Breast epithelium (tissue), 4 donors: ENCODE data around the gene AMN1. TPM values are rescaled to one million over a fixed set of nuclear protein-coding genes. Genes with fewer than 3 reads are reported as not detected.
"Not testable (repeated sequence)": the region's sequence is repeated elsewhere in the genome, so short reads cannot be mapped to it uniquely, and the experiment has no call there.

Experiments
- DNase-seq, 2 donors: peaks; one replicate each; pipeline ENCODE4 v3.0.0-alpha.2; 2019; ENCODE audit warnings: low spot score in 2 of 2
- H3K27ac ChIP-seq, 2 donors: fragments of 200-600 bp; sonication (generic) in 1 of 2; one replicate each; pipeline ENCODE4 v1.5.1; 2016 to 2019; ENCODE audit warnings: mild to moderate bottlenecking in 1 of 2
- H3K27me3 ChIP-seq, 2 donors: fragments of 200-600 bp; sonication (generic) in 1 of 2; one replicate each; pipeline versions ENCODE4 v1.5.1 to v1.6.0; 2017 to 2019; ENCODE audit warnings: control low read depth in 1 of 2, mild to moderate bottlenecking in 1 of 2
- H3K36me3 ChIP-seq: fragments of 200-600 bp; one replicate; pipeline ENCODE4 v1.5.1; 2019
- H3K4me1 ChIP-seq, 2 donors: fragments of 200-600 bp; sonication (generic); one replicate each; pipeline ENCODE4 v1.5.1; 2016 to 2019; ENCODE audit warnings: control low read depth in 1 of 2
- H3K4me3 ChIP-seq, 3 donors: fragments of 200-600 bp; sonication (generic); 1 replicate in 2 of 3; 2 replicates in 1 of 3; pipeline ENCODE4 v1.5.1; 2016 to 2019; ENCODE audit warnings: mild to moderate bottlenecking in 3 of 3, moderate library complexity in 2 of 3
- H3K9me3 ChIP-seq, 2 donors: fragments of 200-600 bp; sonication (generic) in 1 of 2; one replicate each; pipeline ENCODE4 v1.5.1; 2016 to 2019; ENCODE audit warnings: control low read depth in 1 of 2
- POLR2A ChIP-seq: fragments of 450-650 bp; IDR thresholded peaks from one replicate; pipeline ENCODE4 v1.6.1; 2016; ENCODE audit warnings: antibody characterized with exemption, mild to moderate bottlenecking, moderate library complexity
- POLR2AphosphoS5 ChIP-seq, 3 donors: sonication (generic); formaldehyde crosslinking; IDR thresholded peaks; one replicate each; pipeline ENCODE4 v1.6.1; 2017; ENCODE audit warnings: antibody characterized with exemption in 3 of 3
- intact Hi-C: fragments of 100-400 bp; cut with DNase I; formaldehyde crosslinking; loops from one replicate; pipeline ENCODE4 v1.15.1; 2023; ENCODE audit warnings: low total_unique reads
- total RNA-seq, 3 donors: library from RNA; depleted of rRNA; stranded (reverse); fragments of >200 nt; gene quantifications; one replicate each; pipeline ENCODE4 v1.1.0, GENCODE V29; 2016
- TF ChIP-seq, protein P1 (sequence below), 3 donors: fragments of 450-650 bp; IDR thresholded peaks; one replicate each; pipeline ENCODE4 v1.5.1; 2016 to 2017; ENCODE audit warnings: antibody characterized with exemption in 3 of 3, mild to moderate bottlenecking in 3 of 3, moderate library complexity in 3 of 3

AMN1 gene
- total RNA-seq, 3 donors from 2014 or later = 10.9 to 23.7 (median 16.4) TPM

DNA sequence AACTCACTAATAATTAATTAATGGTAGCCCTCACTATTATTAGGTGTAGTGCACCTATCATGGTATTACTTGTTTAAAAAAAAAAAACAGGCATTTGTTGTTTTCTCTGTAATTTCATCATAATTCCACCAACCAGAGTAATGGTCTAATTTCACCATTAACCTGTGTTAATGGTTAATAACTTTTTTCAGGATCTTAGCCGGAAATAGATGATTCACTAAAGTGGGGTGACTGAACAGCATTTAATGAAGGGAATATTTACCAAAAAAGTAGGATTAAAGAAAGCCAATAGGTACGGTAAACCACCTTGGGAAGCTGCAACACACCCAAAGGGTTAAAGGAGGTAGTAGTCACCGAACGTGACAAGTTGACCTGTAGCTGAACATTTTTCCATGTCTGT lies 56.3 kb downstream of the AMN1 start:
- intact Hi-C loops = no loop called here
- H3K4me1 ChIP-seq = no peaks in the 10 kb centered on the region
- H3K36me3 ChIP-seq = no peaks in the 10 kb centered on the region
- TF ChIP-seq POLR2A = no peak
- TF ChIP-seq, protein P1, sequence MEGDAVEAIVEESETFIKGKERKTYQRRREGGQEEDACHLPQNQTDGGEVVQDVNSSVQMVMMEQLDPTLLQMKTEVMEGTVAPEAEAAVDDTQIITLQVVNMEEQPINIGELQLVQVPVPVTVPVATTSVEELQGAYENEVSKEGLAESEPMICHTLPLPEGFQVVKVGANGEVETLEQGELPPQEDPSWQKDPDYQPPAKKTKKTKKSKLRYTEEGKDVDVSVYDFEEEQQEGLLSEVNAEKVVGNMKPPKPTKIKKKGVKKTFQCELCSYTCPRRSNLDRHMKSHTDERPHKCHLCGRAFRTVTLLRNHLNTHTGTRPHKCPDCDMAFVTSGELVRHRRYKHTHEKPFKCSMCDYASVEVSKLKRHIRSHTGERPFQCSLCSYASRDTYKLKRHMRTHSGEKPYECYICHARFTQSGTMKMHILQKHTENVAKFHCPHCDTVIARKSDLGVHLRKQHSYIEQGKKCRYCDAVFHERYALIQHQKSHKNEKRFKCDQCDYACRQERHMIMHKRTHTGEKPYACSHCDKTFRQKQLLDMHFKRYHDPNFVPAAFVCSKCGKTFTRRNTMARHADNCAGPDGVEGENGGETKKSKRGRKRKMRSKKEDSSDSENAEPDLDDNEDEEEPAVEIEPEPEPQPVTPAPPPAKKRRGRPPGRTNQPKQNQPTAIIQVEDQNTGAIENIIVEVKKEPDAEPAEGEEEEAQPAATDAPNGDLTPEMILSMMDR (IDR thresholded peaks at IDR 0.05) = no peak
- TF ChIP-seq POLR2AphosphoS5 (IDR thresholded peaks at IDR 0.05) = no peak
- DNase-seq = no peak
- no peak overlapping the region for H3K4me3 ChIP-seq
- H3K27ac ChIP-seq = no peak overlapping the region
- peaks cover 3 to 13% of the 10 kb centered on the region in 2 donors for H3K9me3 ChIP-seq
- H3K27me3 ChIP-seq = no peaks in the 10 kb centered on the region

DNA sequence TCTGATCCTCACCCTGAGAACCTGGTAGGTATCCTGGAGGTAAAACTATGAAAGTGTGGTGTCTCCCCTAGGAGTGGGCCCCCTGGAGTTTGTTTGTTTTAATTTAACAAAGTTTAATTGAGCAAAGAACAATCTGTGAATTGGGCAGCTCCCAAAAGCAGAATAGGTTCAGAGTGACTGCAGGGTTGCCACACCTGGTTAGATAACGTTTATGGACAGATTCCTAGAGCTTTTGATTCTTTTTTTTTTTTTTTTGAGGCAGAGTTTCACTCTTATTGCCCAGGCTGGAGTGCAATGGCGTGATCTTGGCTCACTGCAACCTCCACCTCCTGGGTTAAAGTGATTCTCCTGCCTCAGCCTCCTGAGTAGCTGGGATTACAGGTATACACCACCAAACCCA lies 59.2 kb downstream of the AMN1 start:
- H3K27me3 ChIP-seq, H3K4me3 ChIP-seq, DNase-seq, H3K4me1 ChIP-seq, H3K27ac ChIP-seq, intact Hi-C loops, H3K36me3 ChIP-seq: not testable (repeated sequence)
- peaks cover 3 to 13% of the 10 kb centered on the region in 2 donors for H3K9me3 ChIP-seq

DNA sequence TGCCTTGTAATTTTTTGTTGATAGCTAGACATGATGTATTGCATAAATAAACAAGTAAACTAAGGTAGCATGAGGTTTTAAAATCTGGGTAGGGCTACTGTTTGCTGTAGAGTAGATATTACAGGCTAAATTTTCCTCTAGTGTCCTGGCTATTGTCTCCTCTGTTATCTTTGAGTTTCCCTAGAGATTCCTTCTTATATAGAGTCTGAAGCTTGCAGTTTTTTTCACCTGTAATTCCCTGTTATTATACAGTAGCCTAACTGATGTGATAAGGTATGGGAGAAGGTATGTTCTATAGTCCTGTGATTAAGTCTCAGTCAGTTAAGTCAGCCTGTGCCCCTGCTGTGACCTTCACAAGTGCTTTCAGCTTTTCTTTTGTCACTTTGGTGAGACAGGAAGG lies 59.8 kb downstream of the AMN1 start:
- no peaks in the 10 kb centered on the region for H3K36me3 ChIP-seq
- H3K9me3 ChIP-seq = peaks cover 3 to 13% of the 10 kb centered on the region in 2 donors
- H3K27ac ChIP-seq = no peak overlapping the region
- no peaks in the 10 kb centered on the region for H3K27me3 ChIP-seq
- H3K4me3 ChIP-seq = no peak overlapping the region
- DNase-seq = no peak
- intact Hi-C loops = no loop called here
- no peaks in the 10 kb centered on the region for H3K4me1 ChIP-seq
- no peak for TF ChIP-seq POLR2A
- TF ChIP-seq POLR2AphosphoS5 (IDR thresholded peaks at IDR 0.05) = no peak
- TF ChIP-seq, protein P1 (IDR thresholded peaks at IDR 0.05) = no peak

DNA sequence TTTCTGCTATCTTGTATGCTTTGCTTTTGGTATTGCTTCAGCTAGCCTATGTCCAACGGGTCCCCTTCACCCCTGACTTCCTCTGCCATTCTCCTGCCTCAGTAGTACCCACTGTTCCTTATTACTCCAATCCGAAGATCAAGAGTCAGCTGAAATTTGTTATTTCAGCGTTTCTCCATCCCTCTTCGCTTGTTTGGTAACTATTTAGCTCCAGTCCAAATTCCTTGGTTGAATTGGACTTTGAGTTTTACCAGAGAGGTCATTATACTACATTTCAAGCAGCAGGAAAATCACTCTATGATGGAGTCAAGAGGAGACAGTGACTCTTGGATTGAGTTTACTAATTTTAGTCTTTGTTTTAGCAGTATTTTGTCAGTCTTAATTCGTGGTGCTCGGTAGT lies 64.8 kb downstream of the AMN1 start:
- H3K4me3 ChIP-seq = no peak overlapping the region
- TF ChIP-seq POLR2A (no peak), POLR2AphosphoS5 (IDR thresholded peaks at IDR 0.05) (no peak)
- TF ChIP-seq, protein P1 (IDR thresholded peaks at IDR 0.05) = no peak
- no peak for DNase-seq
- peaks cover 0 to 6% of the 10 kb centered on the region in 2 donors for H3K9me3 ChIP-seq
- intact Hi-C loops = no loop called here
- no peaks in the 10 kb centered on the region for H3K36me3 ChIP-seq
- no peak overlapping the region for H3K27ac ChIP-seq
- H3K4me1 ChIP-seq = no peaks in the 10 kb centered on the region
- no peaks in the 10 kb centered on the region for H3K27me3 ChIP-seq

DNA sequence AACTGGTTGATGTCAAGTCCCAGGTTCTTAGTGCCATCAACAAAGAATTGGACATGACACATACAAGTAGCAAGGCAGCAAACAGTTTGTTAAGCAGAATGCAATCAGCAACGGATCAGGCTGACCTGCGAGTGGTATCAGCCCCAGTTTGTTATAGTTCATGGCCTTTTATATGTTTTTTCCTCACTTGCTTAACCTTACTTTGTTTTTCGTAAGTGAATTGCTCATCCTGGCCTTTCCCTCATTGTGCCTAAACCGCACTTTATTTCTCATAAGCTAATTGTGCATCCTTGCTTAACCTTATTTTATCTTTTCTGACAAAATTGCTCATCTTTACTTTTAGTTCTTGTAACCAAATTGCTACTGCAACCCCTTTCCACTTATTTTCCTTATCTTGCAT lies 65.2 kb downstream of the AMN1 start:
- Histone ChIP-seq H3K9me3 (peaks cover 0 to under 1% of the 10 kb centered on the region in 2 donors), H3K27ac (no peak overlapping the region), H3K4me1 (no peaks in the 10 kb centered on the region), H3K4me3 (no peak overlapping the region), H3K36me3 (no peaks in the 10 kb centered on the region), H3K27me3 (no peaks in the 10 kb centered on the region)
- DNase-seq = no peak
- no peak for TF ChIP-seq POLR2AphosphoS5 (IDR thresholded peaks at IDR 0.05)
- TF ChIP-seq, protein P1 (IDR thresholded peaks at IDR 0.05) = no peak
- no peak for TF ChIP-seq POLR2A
- intact Hi-C loops = no loop called here
